Activated T-cell treated with anti-CD3 and anti-CD28 coated beads for 1 hour (primary cell): ENCODE data around the gene UBE2M.
A peak's percentile ranks its signal among the peaks of the same experiment; 100 is the strongest.

ENCODE experiments used
- DNase-seq: peaks from one replicate; pipeline ENCODE4 v3.0.0-alpha.2; 2020; ENCODE audit warnings: low read depth

Gene UBE2M

GRCh38 chr19:58570770-58571574 is 12.6 kb upstream of the UBE2M start:
- DNase-seq: no peak

GRCh38 chr19:58569943-58570670 is 11.7 kb upstream of the UBE2M start:
- DNase-seq: no peak

- DNase-seq: no peak
These were observed 11.0 kb upstream of the UBE2M start for GRCh38 chr19:58569191-58569942.

- no peak for DNase-seq
These were observed 10.2 kb upstream of the UBE2M start for GRCh38 chr19:58568453-58569130.

- DNase-seq: no peak
These were observed 8.6 kb upstream of the UBE2M start for GRCh38 chr19:58566989-58567388.

- DNase-seq: no peak
These were observed 5.4 kb upstream of the UBE2M start for GRCh38 chr19:58563823-58564222.

- no peak for DNase-seq
These were observed 4.7 kb upstream of the UBE2M start for GRCh38 chr19:58563034-58563573.

GRCh38 chr19:58562122-58563033 is 4.0 kb upstream of the UBE2M start:
- DNase-seq: no peak

GRCh38 chr19:58561373-58562121 is 3.1 kb upstream of the UBE2M start:
- DNase-seq: no peak

- no peak for DNase-seq
These were observed 2.5 kb upstream of the UBE2M start for GRCh38 chr19:58560921-58561320.

GRCh38 chr19:58560007-58560887 is 1.8 kb upstream of the UBE2M start:
- no peak for DNase-seq

- no peak for DNase-seq
These were observed 1.0 kb upstream of the UBE2M start for GRCh38 chr19:58559275-58560006.

- peak; percentile 99 for DNase-seq
These were observed 338 bp upstream of the UBE2M start for GRCh38 chr19:58558623-58559274.

GRCh38 chr19:58557221-58558065 is 968 bp downstream of the UBE2M start:
- no peak for DNase-seq

GRCh38 chr19:58556622-58557220 is 1.7 kb downstream of the UBE2M start:
- DNase-seq: no peak

GRCh38 chr19:58555920-58556621 is 2.3 kb downstream of the UBE2M start:
- no peak for DNase-seq
